Measurements from ENCODE around the gene CCDC127.

DNA sequence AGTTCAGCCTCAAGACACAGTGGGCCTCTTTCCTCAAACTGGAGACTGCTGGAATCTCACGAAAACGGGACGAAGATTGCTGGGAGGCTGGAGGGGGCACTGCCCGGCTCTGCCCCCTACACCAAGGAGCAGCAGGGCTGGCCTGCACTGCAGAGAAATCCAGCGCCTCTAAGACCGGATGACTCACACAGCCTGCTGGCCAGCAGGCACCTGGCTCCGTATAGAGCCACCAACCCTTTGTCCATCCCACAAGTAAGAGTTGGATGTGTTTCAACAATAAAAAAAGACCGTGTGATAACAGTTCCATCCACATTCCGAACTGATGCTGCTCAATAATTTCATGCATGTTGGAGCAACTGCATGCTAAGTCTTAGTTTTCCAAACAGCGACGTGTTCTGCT is 11.5 kb downstream of the CCDC127 start:
- TF ChIP-seq GATA2 (IDR thresholded peaks at IDR 0.05; ENCODE audit: low read depth, low read length) (no peak), GATA3 (IDR thresholded peaks at IDR 0.05; ENCODE audit: low read depth, low read length) (no peak)

Measured in SH-SY5Y (cell line).